K562 (cell line): ENCODE data around the gene CRLF3. TPM values are rescaled to one million over a fixed set of nuclear protein-coding genes. Genes with fewer than 3 reads are reported as not detected.

ENCODE experiments used
- ATAC-seq: fragments of 200-7000 bp; cut with Tn5 transposase; 3 replicates; pipeline ENCODE4 v1.9.1; 2020; ENCODE audit warnings: moderate library complexity
- BruUV-seq: library from RNA; stranded (reverse); fragments of 400-500 nt; replicated peaks from 2 replicates; lab custom pipeline; 2021; lab: Mats Ljungman, UMichigan
- CTCF ChIA-PET: fragments of 300-600 bp; formaldehyde crosslinking; extraction: SDS; loops from one replicate; lab custom pipeline; 2021; ENCODE audit warnings: low intra/inter-chr PET ratio; lab: Yijun Ruan, JAX
- POLR2A ChIA-PET: fragments of 300-600, 350-650 bp; sonication (Branson Sonifier 250); formaldehyde crosslinking; extraction: SDS; loops from one replicate; lab custom pipeline; 2021; ENCODE audit warnings: antibody characterized with exemption, inconsistent platforms; lab: Yijun Ruan, JAX
- DNase-seq, 4 experiments: peaks; one replicate each; pipeline versions ENCODE4 v3.0.0 to v3.0.0-alpha.2; 2011 to 2018; ENCODE audit warnings: low spot score in 3 of 4, mixed read lengths in 3 of 4; ENCODE audit errors: extremely low read depth in 1 of 4
- FAIRE-seq: peaks from 2 replicates; lab custom pipeline; 2011; peaks lifted over from hg19 to GRCh38; lab: Jason Lieb, UNC
- H2AFZ ChIP-seq: 2 replicates; pipeline ENCODE4 v1.6.0; 2011; ENCODE audit warnings: low read depth, low read length, control low read depth, inconsistent platforms
- H3K27ac ChIP-seq: fragments of 200-600 bp; 3 replicates; pipeline ENCODE4 v1.8.0; 2011; ENCODE audit warnings: low read depth, mild to moderate bottlenecking, control low read depth, inconsistent platforms, low read length, moderate library complexity, mixed read lengths; ENCODE audit errors: extremely low read depth
- H3K27me3 ChIP-seq, 2 experiments: fragments of 300-600 bp in 1 of 2; 2 replicates in 1 of 2; 3 replicates in 1 of 2; pipeline versions ENCODE4 v1.6.0 to v1.8.0; 2011; ENCODE audit warnings: inconsistent platforms in 2 of 2, low read length in 2 of 2, mild to moderate bottlenecking in 1 of 2, mixed read lengths in 1 of 2, moderate library complexity in 1 of 2; ENCODE audit not compliant: control insufficient read depth in 2 of 2, insufficient read depth in 2 of 2
- H3K36me3 ChIP-seq: fragments of 300-600 bp; 3 replicates; pipeline ENCODE4 v1.8.0; 2011; ENCODE audit warnings: mild to moderate bottlenecking, low read length, inconsistent platforms; ENCODE audit not compliant: control insufficient read depth, insufficient read depth
- H3K4me1 ChIP-seq, 2 experiments: fragments of 200-600 bp in 1 of 2; replicated peaks in 1 of 2; 2 replicates in 1 of 2; 3 replicates in 1 of 2; pipeline versions ENCODE4 v1.5.1 to v1.8.0; 2011; ENCODE audit warnings: inconsistent platforms in 2 of 2, low read length in 2 of 2, mild to moderate bottlenecking in 1 of 2, mixed read lengths in 1 of 2, moderate library complexity in 1 of 2; ENCODE audit not compliant: control insufficient read depth in 2 of 2, insufficient read depth in 2 of 2
- H3K4me2 ChIP-seq: 2 replicates; pipeline ENCODE4 v1.6.1; 2011; ENCODE audit warnings: low read length, control low read depth, inconsistent platforms, mixed read lengths; ENCODE audit not compliant: insufficient read depth
- H3K4me3 ChIP-seq: fragments of 200-600 bp; sonication (generic), shearing (Covaris generic); 2 replicates; pipeline ENCODE4 v1.5.1; 2016; ENCODE audit warnings: control low read depth, inconsistent platforms
- H3K79me2 ChIP-seq: fragments of 200-600 bp; 3 replicates; pipeline ENCODE4 v1.8.0; 2011; ENCODE audit warnings: low read length, inconsistent platforms; ENCODE audit not compliant: control insufficient read depth, insufficient read depth
- H3K9ac ChIP-seq, 2 experiments: 2 replicates each; pipeline versions ENCODE4 v1.6.0 to v1.6.1; 2011; ENCODE audit warnings: low read depth in 2 of 2, low read length in 2 of 2, control low read depth in 1 of 2, inconsistent platforms in 1 of 2, mild to moderate bottlenecking in 1 of 2, mixed read lengths in 1 of 2; ENCODE audit not compliant: insufficient read depth in 1 of 2
- H3K9me1 ChIP-seq: one replicate; pipeline ENCODE4 v1.6.0; 2011; ENCODE audit warnings: inconsistent platforms, mild to moderate bottlenecking, low read length, moderate library complexity; ENCODE audit not compliant: control insufficient read depth, insufficient read depth
- H3K9me3 ChIP-seq: replicated peaks from 2 replicates; pipeline ENCODE4 v1.5.1; 2011; ENCODE audit warnings: low read depth, low read length, inconsistent platforms; ENCODE audit not compliant: control insufficient read depth, insufficient read depth
- H4K20me1 ChIP-seq: replicated peaks from 2 replicates; pipeline ENCODE4 v1.6.1; 2011; ENCODE audit warnings: low read length, inconsistent platforms, mixed read lengths; ENCODE audit not compliant: control insufficient read depth, insufficient read depth
- ATF7 ChIP-seq: fragments of 450-650 bp; IDR thresholded peaks from 2 replicates; pipeline ENCODE4 v1.7.1; 2014; ENCODE audit warnings: mild to moderate bottlenecking, moderate library complexity
- CHCHD3 ChIP-seq: fragments of 250-450 bp; sonication (Bioruptor Pico); IDR thresholded peaks from 2 replicates; pipeline ENCODE4 v2.1.2; 2022; ENCODE audit warnings: mild to moderate bottlenecking
- DNMT1 ChIP-seq: fragments of 450-650 bp; IDR thresholded peaks from 2 replicates; pipeline ENCODE4 v1.6.1; 2016; ENCODE audit warnings: antibody characterized with exemption, mild to moderate bottlenecking
- ELF4 ChIP-seq: fragments of 450-650 bp; formaldehyde crosslinking; IDR thresholded peaks from 2 replicates; pipeline ENCODE4 v1.4.0; 2022; ENCODE audit warnings: missing genetic modification characterization
- HDAC2 ChIP-seq: fragments of 450-650 bp; IDR thresholded peaks from 2 replicates; pipeline ENCODE4 v1.6.1; 2016; ENCODE audit warnings: mild to moderate bottlenecking
- JUNB ChIP-seq: fragments of 450-650 bp; formaldehyde crosslinking; conservative IDR thresholded peaks from 2 replicates; pipeline ENCODE4 v1.4.0; 2020; ENCODE audit warnings: mild to moderate bottlenecking
- LEF1 ChIP-seq: fragments of 450-650 bp; IDR thresholded peaks from 2 replicates; pipeline ENCODE4 v1.6.1; 2016; ENCODE audit warnings: mild to moderate bottlenecking
- MTA1 ChIP-seq: fragments of 450-650 bp; IDR thresholded peaks from 2 replicates; pipeline ENCODE4 v1.6.1; 2017; ENCODE audit warnings: borderline replicate concordance
- NEUROD1 ChIP-seq: fragments of 150-350 bp; IDR thresholded peaks from 2 replicates; pipeline ENCODE4 v1.6.1; 2014; ENCODE audit warnings: borderline replicate concordance, low read length, low read depth; ENCODE audit not compliant: partially characterized antibody
- NR1H2 ChIP-seq: sonication (generic); formaldehyde crosslinking; IDR thresholded peaks from 2 replicates; pipeline ENCODE4 v1.4.0; 2020; ENCODE audit warnings: mild to moderate bottlenecking, missing genetic modification reagents
- SMAD3 ChIP-seq: fragments of 450-650 bp; formaldehyde crosslinking; conservative IDR thresholded peaks from 2 replicates; pipeline ENCODE4 v1.4.0; 2020; ENCODE audit warnings: mild to moderate bottlenecking
- SMARCB1 ChIP-seq: IDR thresholded peaks from 2 replicates; pipeline ENCODE4 v1.6.1; 2011; ENCODE audit warnings: improper control_type of control experiment, low read depth; ENCODE audit not compliant: insufficient read length
- ZMIZ1 ChIP-seq, 2 experiments: fragments of 150-350 bp in 1 of 2; IDR thresholded peaks; 2 replicates each; pipeline ENCODE4 v1.6.1; 2012 to 2016; ENCODE audit warnings: low read depth in 2 of 2, low read length in 2 of 2, mild to moderate bottlenecking in 1 of 2, moderate library complexity in 1 of 2
- ZNF395 ChIP-seq: fragments of 200-800 bp; sonication (Bioruptor generic); IDR thresholded peaks from 2 replicates; pipeline ENCODE4 v1.6.1; 2017; ENCODE audit warnings: missing genetic modification characterization, missing compliant biosample characterization
- ZNF583 ChIP-seq: fragments of 250-450 bp; sonication (Bioruptor Pico); IDR thresholded peaks from 2 replicates; pipeline ENCODE4 v1.4.0; 2020
- ZNF764 ChIP-seq: fragments of 250-450 bp; sonication (Bioruptor Pico); IDR thresholded peaks from 2 replicates; pipeline ENCODE4 v1.4.0; 2020; ENCODE audit warnings: low read depth, mild to moderate bottlenecking, moderate library complexity
- WGBS: fragments of 100-300 bp; shearing (Covaris generic); methylation state at CpG from one replicate; pipeline ENCODE4 v1.1.6; 2016; ENCODE audit warnings: low coverage, mixed read lengths; ENCODE audit not compliant: insufficient coverage; ENCODE audit errors: missing lambda C conversion rate; 5-methylcytosine and 5-hydroxymethylcytosine counted together
- in situ Hi-C: fragments of 300-500 bp; cut with MboI; formaldehyde crosslinking; loops from 4 replicates; pipeline ENCODE4 v1.15.0; 2018; ENCODE audit warnings: inconsistent platforms, mixed read lengths
- intact Hi-C: fragments of 100-400 bp; cut with micrococcal nuclease; formaldehyde crosslinking; loops from 2 replicates; pipeline ENCODE4 v1.14.2; 2022
- polyA plus RNA-seq, 8 experiments: library from polyadenylated mRNA; depleted of rRNA in 4 of 8; stranded (reverse) in 5 of 8; unstranded in 3 of 8; fragments of >200 nt; fragmentation: Nextera tagmentation in 2 of 8; fragmentation: Illumina TruSeq in 1 of 8; extraction: Ambion mirVana in 2 of 8; extraction: Trizol in 1 of 8; gene quantifications; 2 replicates each; pipeline versions ENCODE4 v1.2.1 to v1.2.3, GENCODE V29; 2011 to 2014; ENCODE audit warnings: inconsistent platforms in 1 of 8, missing spikeins in 1 of 8
- total RNA-seq, 7 experiments: library from RNA; depleted of rRNA in 6 of 7; stranded (reverse); fragments of >200 nt in 6 of 7; fragmentation: Illumina TruSeq in 2 of 7; extraction: Trizol in 2 of 7; gene quantifications; 2 replicates each; pipeline versions ENCODE4 v1.2.1 to v1.2.3, GENCODE V29; 2011 to 2021; ENCODE audit warnings: low replicate concordance in 1 of 7

CRLF3 gene
- total and polyA plus RNA-seq, 9 of the 15 experiments (the other 6 are each of a cell fraction or from before 2014, with no cell fraction given), result 13.2 to 55.9 (median 29.8) TPM

- TF ChIP-seq NEUROD1 (no peak), HDAC2 (no peak), SMARCB1 (no peak), ZNF583 (CRISPR knock-in tag) (no peak), DNMT1 (no peak), ELF4 (no peak), MTA1 (no peak), ATF7 (no peak), ZMIZ1 (IDR thresholded peaks at IDR 0.05; ENCODE audit: low read depth in 2 of 2, low read length in 2 of 2) (no peak), NR1H2 (CRISPR knock-in tag) (no peak), ZNF764 (CRISPR knock-in tag) (no peak), JUNB (CRISPR knock-in tag) (no peak), ZNF395 (no peak), LEF1 (no peak), SMAD3 (CRISPR knock-in tag) (no peak), CHCHD3 (CRISPR knock-in tag) (no peak)
- TF ChIP-seq, all 486 proteins: peak for 0
- BruUV-seq, result no TSS peak
- in situ Hi-C loops (no loop called here), intact Hi-C loops (no loop called here)
- no peak for DNase-seq
- CTCF ChIA-PET, result no interaction called here
- Histone ChIP-seq H3K4me1 (no peaks in the 10 kb centered on the region), H3K9ac (no peak overlapping the region), H3K27me3 (no peaks in the 10 kb centered on the region), H3K4me2 (no peak overlapping the region), H4K20me1 (no peaks in the 10 kb centered on the region; the same call in 1 of the 2 replicates), H2AFZ (no peak overlapping the region), H3K27ac (no peak overlapping the region), H3K4me3 (no peak overlapping the region), H3K9me3 (no peaks in the 10 kb centered on the region), H3K36me3 (peaks cover 44% of the 10 kb centered on the region), H3K79me2 (peaks cover 74% of the 10 kb centered on the region), H3K9me1 (no peaks in the 10 kb centered on the region)
- ATAC-seq, result no peak
- POLR2A ChIA-PET, result interaction anchor here (0.8 to 2.4 kb wide), 2 partner anchors 11 to 16 kb away, joined by 6 to 18 read pairs; partner anchors contain the start of gene CRLF3
- 91% methylated on average over 9 of the region's 9 CpGs for WGBS
- FAIRE-seq, result no peak
These were observed 15.7 kb downstream of the CRLF3 start for GRCh38 chr17:30808785-30809286.
